PC-3 (cell line): ENCODE measurements around the gene DLG2. TPM values are rescaled to one million over a fixed set of nuclear protein-coding genes. Genes with fewer than 3 reads are reported as not detected.

ENCODE experiments used
- ATAC-seq: fragments of 200-7000 bp; cut with Tn5 transposase; 2 replicates; pipeline ENCODE4 v1.9.1; 2020; ENCODE audit warnings: mild to moderate bottlenecking, moderate library complexity
- BruUV-seq: library from RNA; stranded (reverse); fragments of 400-500 nt; replicated peaks from 2 replicates; lab custom pipeline; 2021; lab: Mats Ljungman, UMichigan
- CTCF ChIA-PET: fragments of 300-600 bp; sonication (Branson Sonifier 250); formaldehyde crosslinking; loops from one replicate; lab custom pipeline; 2022; ENCODE audit warnings: antibody characterized with exemption; lab: Charles Lee
- POLR2A ChIA-PET: fragments of 300-600 bp; sonication (Branson Sonifier 250); formaldehyde crosslinking; loops from one replicate; lab custom pipeline; 2022; ENCODE audit warnings: antibody characterized with exemption; ENCODE audit not compliant: unreplicated experiment; lab: Charles Lee
- DNase-seq: peaks from one replicate; pipeline ENCODE4 v3.0.0-alpha.2; 2015
- H2AFZ ChIP-seq: fragments of 300-600 bp; sonication (generic); 2 replicates; pipeline ENCODE4 v1.6.0; 2016; ENCODE audit warnings: antibody characterized with exemption, low read length
- H3F3A ChIP-seq: fragments of 300-600 bp; sonication (generic); one replicate; pipeline ENCODE4 v1.6.0; 2017; ENCODE audit warnings: antibody characterized with exemption, low read length, control low read depth, mild to moderate bottlenecking; ENCODE audit not compliant: unreplicated experiment
- H3K27ac ChIP-seq: fragments of 300-600 bp; sonication (generic); 2 replicates; pipeline ENCODE4 v1.5.1; 2016; ENCODE audit warnings: mild to moderate bottlenecking, low read length
- H3K27me3 ChIP-seq: fragments of 300-600 bp; sonication (generic); 2 replicates; pipeline ENCODE4 v1.6.1; 2016; ENCODE audit warnings: low read length, mixed read lengths
- H3K36me3 ChIP-seq: fragments of 300-600 bp; sonication (generic); 2 replicates; pipeline ENCODE4 v1.6.1; 2016; ENCODE audit warnings: low read depth, mixed run types, low read length, mixed read lengths
- H3K4me1 ChIP-seq: fragments of 300-600 bp; sonication (generic); 2 replicates; pipeline ENCODE4 v1.5.1; 2016; ENCODE audit warnings: low read length; ENCODE audit not compliant: insufficient read depth
- H3K4me2 ChIP-seq: fragments of 300-600 bp; sonication (generic); 2 replicates; pipeline ENCODE4 v1.6.0; 2016; ENCODE audit warnings: low read length
- H3K4me3 ChIP-seq: fragments of 300-600 bp; sonication (generic); 2 replicates; pipeline ENCODE4 v1.5.1; 2016; ENCODE audit warnings: mild to moderate bottlenecking, low read length, mixed read lengths
- H3K79me2 ChIP-seq: fragments of 300-600 bp; sonication (generic); 2 replicates; pipeline ENCODE4 v1.6.1; 2017; ENCODE audit warnings: low read length, mixed read lengths
- H3K9ac ChIP-seq: fragments of 300-600 bp; sonication (generic); 2 replicates; pipeline ENCODE4 v1.6.0; 2016; ENCODE audit warnings: mild to moderate bottlenecking, low read length
- H3K9me2 ChIP-seq: fragments of 300-600 bp; sonication (generic); replicated peaks from 2 replicates; pipeline ENCODE4 v1.6.1; 2016; ENCODE audit warnings: mixed run types, low read length, mixed read lengths
- H3K9me3 ChIP-seq: fragments of 300-600 bp; sonication (generic); 2 replicates; pipeline ENCODE4 v1.6.1; 2016; ENCODE audit warnings: low read length, mixed read lengths
- H4K20me1 ChIP-seq: fragments of 300-600 bp; sonication (generic); 2 replicates; pipeline ENCODE4 v1.6.1; 2016; ENCODE audit warnings: low read length, mixed read lengths
- EZH2 ChIP-seq: fragments of 300-600 bp; sonication (generic); IDR thresholded peaks from one replicate; pipeline ENCODE4 v1.6.1; 2017; ENCODE audit warnings: antibody characterized with exemption, mild to moderate bottlenecking, low read length; ENCODE audit not compliant: unreplicated experiment
- EZH2phosphoT487 ChIP-seq: fragments of 300-600 bp; sonication (generic); IDR thresholded peaks from 2 replicates; pipeline ENCODE4 v1.6.1; 2018; ENCODE audit warnings: mild to moderate bottlenecking, antibody characterized with exemption, low read length, borderline replicate concordance
- intact Hi-C: fragments of 100-400 bp; cut with micrococcal nuclease; formaldehyde crosslinking; loops from 2 replicates; pipeline ENCODE4 v1.9.0; 2023
- total RNA-seq: library from RNA; depleted of rRNA; stranded (reverse); fragments of >200 nt; gene quantifications from 2 replicates; pipeline ENCODE4 v1.2.3, GENCODE V29; 2014
- TF ChIP-seq, protein P1 (sequence below): fragments of 300-600 bp; sonication (generic); conservative IDR thresholded peaks from 2 replicates; pipeline ENCODE4 v1.5.1; 2017; ENCODE audit warnings: antibody characterized with exemption, low read depth, mild to moderate bottlenecking, low read length

The DLG2 gene
- total RNA-seq, 1 experiment from 2014 or later: 0.58 TPM

DNA sequence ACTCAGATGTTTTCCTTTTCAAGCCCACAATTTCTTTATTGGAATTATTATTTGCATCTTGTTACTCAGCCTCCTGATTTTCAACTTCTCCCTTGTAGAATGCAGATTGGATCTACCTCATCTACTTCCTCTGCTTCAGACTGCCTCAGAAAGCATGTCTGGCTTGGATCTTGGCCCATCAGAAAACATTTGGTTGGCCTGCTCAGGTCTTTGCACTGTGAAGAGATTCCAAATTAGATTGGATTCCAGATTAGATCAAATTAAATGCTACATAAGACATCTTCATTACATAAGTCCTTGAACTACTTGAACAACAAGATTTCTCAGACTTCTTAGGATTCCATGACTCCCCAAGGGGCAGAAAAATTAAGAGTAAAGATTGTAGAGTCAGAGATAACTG, 358.0 kb downstream of the DLG2 start:
- no peaks in the 10 kb centered on the region for H3K9me3 ChIP-seq
- ChIA-PET POLR2A (no interaction called here), CTCF (no interaction called here)
- no peak overlapping the region for H3K4me3 ChIP-seq
- no TSS peak for BruUV-seq
- ATAC-seq (no peak), DNase-seq (no peak)
- H3K27me3 ChIP-seq: no peaks in the 10 kb centered on the region
- no peak overlapping the region for H3K4me2 ChIP-seq
- H3K9me2 ChIP-seq: no peaks in the 10 kb centered on the region
- H3K4me1 ChIP-seq: no peaks in the 10 kb centered on the region
- no peak overlapping the region for H2AFZ ChIP-seq
- no peaks in the 10 kb centered on the region for H4K20me1 ChIP-seq
- no peaks in the 10 kb centered on the region for H3K79me2 ChIP-seq
- H3K36me3 ChIP-seq: no peaks in the 10 kb centered on the region
- TF ChIP-seq, protein P1, sequence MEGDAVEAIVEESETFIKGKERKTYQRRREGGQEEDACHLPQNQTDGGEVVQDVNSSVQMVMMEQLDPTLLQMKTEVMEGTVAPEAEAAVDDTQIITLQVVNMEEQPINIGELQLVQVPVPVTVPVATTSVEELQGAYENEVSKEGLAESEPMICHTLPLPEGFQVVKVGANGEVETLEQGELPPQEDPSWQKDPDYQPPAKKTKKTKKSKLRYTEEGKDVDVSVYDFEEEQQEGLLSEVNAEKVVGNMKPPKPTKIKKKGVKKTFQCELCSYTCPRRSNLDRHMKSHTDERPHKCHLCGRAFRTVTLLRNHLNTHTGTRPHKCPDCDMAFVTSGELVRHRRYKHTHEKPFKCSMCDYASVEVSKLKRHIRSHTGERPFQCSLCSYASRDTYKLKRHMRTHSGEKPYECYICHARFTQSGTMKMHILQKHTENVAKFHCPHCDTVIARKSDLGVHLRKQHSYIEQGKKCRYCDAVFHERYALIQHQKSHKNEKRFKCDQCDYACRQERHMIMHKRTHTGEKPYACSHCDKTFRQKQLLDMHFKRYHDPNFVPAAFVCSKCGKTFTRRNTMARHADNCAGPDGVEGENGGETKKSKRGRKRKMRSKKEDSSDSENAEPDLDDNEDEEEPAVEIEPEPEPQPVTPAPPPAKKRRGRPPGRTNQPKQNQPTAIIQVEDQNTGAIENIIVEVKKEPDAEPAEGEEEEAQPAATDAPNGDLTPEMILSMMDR: no peak
- no peak for TF ChIP-seq EZH2phosphoT487
- no peak for TF ChIP-seq EZH2
- H3K9ac ChIP-seq: no peak overlapping the region
- no peaks in the 10 kb centered on the region for H3F3A ChIP-seq
- no peak overlapping the region for H3K27ac ChIP-seq
- intact Hi-C loops: no loop called here

- H3K4me2 ChIP-seq: no peak overlapping the region
- ChIA-PET POLR2A (no interaction called here), CTCF (no interaction called here)
- H3K36me3 ChIP-seq: no peaks in the 10 kb centered on the region
- H2AFZ ChIP-seq: no peak overlapping the region
- no TSS peak for BruUV-seq
- H3F3A ChIP-seq: no peaks in the 10 kb centered on the region
- no peak for ATAC-seq
- no peaks in the 10 kb centered on the region for H3K27me3 ChIP-seq
- H3K9me2 ChIP-seq: no peaks in the 10 kb centered on the region
- H3K9ac ChIP-seq: no peak overlapping the region
- no peak overlapping the region for H3K27ac ChIP-seq
- H3K4me3 ChIP-seq: no peak overlapping the region
- H3K4me1 ChIP-seq: no peaks in the 10 kb centered on the region
- TF ChIP-seq, protein P1: no peak
- TF ChIP-seq EZH2phosphoT487 (no peak), EZH2 (no peak)
- no peaks in the 10 kb centered on the region for H3K79me2 ChIP-seq
- no peak for DNase-seq
- H4K20me1 ChIP-seq: no peaks in the 10 kb centered on the region
- H3K9me3 ChIP-seq: no peaks in the 10 kb centered on the region
- intact Hi-C loops: no loop called here
These were observed 360.5 kb downstream of the DLG2 start for GRCh38 chr11:85266646-85267045.

DNA sequence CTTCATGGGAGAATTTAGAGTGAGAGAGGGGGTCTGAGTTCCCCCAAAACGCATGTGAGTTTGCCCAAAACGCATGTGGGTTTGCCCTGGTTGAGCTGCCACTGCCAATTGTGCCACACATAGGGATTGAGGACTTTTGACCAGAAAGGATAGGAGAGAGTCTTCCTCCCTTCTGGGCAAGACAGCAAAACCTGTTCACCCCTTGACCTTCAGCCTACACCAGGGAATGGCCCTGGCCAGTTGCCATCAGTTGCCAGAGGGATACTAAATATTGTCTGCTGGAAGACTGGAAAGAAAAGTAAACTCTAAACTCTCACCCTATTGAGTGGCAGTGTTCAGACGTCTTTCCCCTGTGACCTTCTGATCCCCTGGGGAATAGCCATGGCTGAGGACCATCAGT, 363.8 kb downstream of the DLG2 start:
- Histone ChIP-seq H3K79me2 (no peaks in the 10 kb centered on the region), H3K4me1 (no peaks in the 10 kb centered on the region), H3K27ac (no peak overlapping the region), H3F3A (no peaks in the 10 kb centered on the region), H3K36me3 (no peaks in the 10 kb centered on the region), H4K20me1 (no peaks in the 10 kb centered on the region), H3K9me2 (0 out of 2 replicates have a peak, but pooled peaks cover 3% of the 10 kb centered on the region), H2AFZ (no peak overlapping the region), H3K27me3 (no peaks in the 10 kb centered on the region), H3K9ac (no peak overlapping the region), H3K4me3 (no peak overlapping the region), H3K4me2 (no peak overlapping the region), H3K9me3 (no peaks in the 10 kb centered on the region)
- no peak for ATAC-seq
- intact Hi-C loops: no loop called here
- TF ChIP-seq EZH2phosphoT487: no peak
- TF ChIP-seq, protein P1: no peak
- no peak for TF ChIP-seq EZH2
- DNase-seq: no peak
- no TSS peak for BruUV-seq
- ChIA-PET POLR2A (no interaction called here), CTCF (no interaction called here)
